CD4-positive, alpha-beta T cell (primary cell): Measurements from ENCODE around the gene CEP131. TPM values are rescaled to one million over a fixed set of nuclear protein-coding genes. Genes with fewer than 3 reads are reported as not detected.

Experiments
- ATAC-seq: fragments of 200-7000 bp; cut with Tn5 transposase; one replicate; pipeline ENCODE4 v1.10.0; 2022; ENCODE audit warnings: mild to moderate bottlenecking; ENCODE audit not compliant: poor library complexity
- CTCF ChIA-PET: fragments of 350-600 bp; sonication (Branson Sonifier 250); formaldehyde crosslinking; loops from one replicate; lab custom pipeline; 2021; ENCODE audit warnings: antibody characterized with exemption, inconsistent platforms; lab: Charles Lee
- POLR2A ChIA-PET: fragments of 350-600 bp; sonication (Branson Sonifier 250); formaldehyde crosslinking; loops from one replicate; lab custom pipeline; 2021; ENCODE audit warnings: antibody characterized with exemption, inconsistent platforms; lab: Charles Lee
- DNase-seq, 14 experiments: peaks; one replicate each; pipeline ENCODE4 v3.0.0-alpha.2; 2013 to 2020; ENCODE audit warnings: mixed read lengths in 2 of 14
- H3K27ac ChIP-seq, 2 donors: one replicate each; pipeline versions ENCODE4 v1.5.1 to v1.7.0; 2013; ENCODE audit warnings: low read length in 2 of 2, low read depth in 1 of 2, mild to moderate bottlenecking in 1 of 2
- H3K27me3 ChIP-seq, 2 experiments: 1 replicate in 1 of 2; 2 replicates in 1 of 2; pipeline versions ENCODE4 v1.6.1 to v1.7.0; 2013; ENCODE audit warnings: low read length in 2 of 2, control low read depth in 1 of 2, mild to moderate bottlenecking in 1 of 2, moderate library complexity in 1 of 2; ENCODE audit not compliant: insufficient read depth in 2 of 2, control insufficient read depth in 1 of 2
- H3K36me3 ChIP-seq: one replicate; pipeline ENCODE4 v1.6.1; 2013; ENCODE audit warnings: low read length, control low read depth; ENCODE audit not compliant: insufficient read depth
- H3K4me1 ChIP-seq: one replicate; pipeline ENCODE4 v1.6.1; 2013; ENCODE audit warnings: low read length, control low read depth; ENCODE audit not compliant: insufficient read depth
- H3K4me3 ChIP-seq: one replicate; pipeline ENCODE4 v1.5.1; 2013; ENCODE audit warnings: mild to moderate bottlenecking, low read length, moderate library complexity
- H3K9me3 ChIP-seq, 2 experiments: 1 replicate in 1 of 2; 2 replicates in 1 of 2; pipeline versions ENCODE4 v1.6.1 to v1.7.0; 2013; ENCODE audit warnings: low read length in 2 of 2, mild to moderate bottlenecking in 2 of 2, control low read depth in 1 of 2, moderate library complexity in 1 of 2; ENCODE audit not compliant: control insufficient read depth in 1 of 2, insufficient read depth in 1 of 2
- H3K27ac Mint-ChIP-seq: one replicate; pipeline ENCODE4 v1.8.0; 2020; ENCODE audit warnings: mixed read lengths
- H3K27me3 Mint-ChIP-seq: one replicate; pipeline ENCODE4 v1.8.0; 2021; ENCODE audit warnings: mixed read lengths
- H3K36me3 Mint-ChIP-seq: one replicate; pipeline ENCODE4 v1.8.0; 2021; ENCODE audit warnings: low read depth, mixed read lengths
- H3K4me1 Mint-ChIP-seq: one replicate; pipeline ENCODE4 v1.8.0; 2021; ENCODE audit warnings: low read depth, mixed read lengths
- H3K4me3 Mint-ChIP-seq: one replicate; pipeline ENCODE4 v1.8.0; 2020; ENCODE audit warnings: mild to moderate bottlenecking, mixed read lengths
- H3K9me3 Mint-ChIP-seq: one replicate; pipeline ENCODE4 v1.8.0; 2020; ENCODE audit warnings: mixed read lengths
- CTCF ChIP-seq: fragments of 200-600 bp; IDR thresholded peaks from one replicate; pipeline ENCODE4 v1.8.0; 2022; ENCODE audit warnings: antibody characterized with exemption, mild to moderate bottlenecking
- intact Hi-C, 2 experiments: fragments of 100-400 bp; cut with DNase I in 1 of 2; cut with micrococcal nuclease in 1 of 2; formaldehyde crosslinking; loops; one replicate each; pipeline versions ENCODE4 v1.15.1 to v1.9.0; 2023 to 2025; cut with DNase I, micrococcal nuclease
- total RNA-seq, 174 experiments: library from RNA in 2 of 174; stranded (reverse) in 2 of 174; gene quantifications; one replicate each; pipeline ENCODE4 v1.2.3 and lab custom pipeline; 2021 to 2026

Gene CEP131
- total RNA-seq, 2 experiments from 2014 or later, result 11.2 to 12.3 TPM

DNA sequence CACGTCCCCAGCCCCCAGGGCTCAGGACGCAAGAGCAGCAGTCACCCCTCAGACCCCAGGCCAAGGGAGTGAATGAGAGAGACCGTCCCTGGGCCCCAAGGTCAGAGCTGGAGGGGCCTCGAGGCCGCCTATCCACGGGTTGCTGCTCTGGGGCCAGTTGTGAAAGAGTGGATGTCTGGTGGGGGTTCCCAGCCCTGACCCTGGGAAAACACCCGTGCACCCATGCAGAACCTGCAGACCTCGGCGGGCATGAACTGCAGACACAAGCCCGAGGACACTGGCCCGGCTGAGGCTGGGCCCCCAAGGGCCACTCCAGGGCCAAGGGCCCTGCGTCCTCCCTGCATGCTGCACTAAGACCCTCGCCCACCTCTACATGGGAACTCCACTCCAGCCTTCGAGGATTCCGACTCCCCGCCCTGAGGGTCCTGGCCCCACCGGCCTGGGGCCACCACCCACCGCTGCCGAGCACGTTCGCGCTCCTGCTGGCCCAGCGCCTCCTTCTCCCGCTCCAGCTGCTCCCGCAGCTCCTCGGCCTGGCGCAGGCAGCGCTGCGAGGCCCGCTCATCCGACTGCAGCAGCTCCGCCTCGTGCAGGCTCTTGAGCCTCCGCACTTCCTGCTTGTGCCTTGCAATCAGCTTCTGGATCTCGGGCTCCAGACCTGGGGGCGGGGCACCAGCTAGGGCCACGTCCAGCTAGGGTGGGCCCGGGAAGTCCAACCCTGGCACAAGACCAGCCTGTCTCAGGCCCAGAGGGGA, 29.1 kb downstream of the CEP131 start:
- Mint-ChIP-seq H3K9me3 (no peaks in the 10 kb centered on the region), H3K36me3 (peaks cover 4% of the 10 kb centered on the region), H3K4me3 (no peak overlapping the region), H3K4me1 (no peaks in the 10 kb centered on the region), H3K27me3 (no peaks in the 10 kb centered on the region), H3K27ac (no peak overlapping the region)
- DNase-seq (no peak), ATAC-seq (no peak)
- no peak for TF ChIP-seq CTCF
- Histone ChIP-seq H3K4me3 (no peak overlapping the region), H3K4me1 (no peaks in the 10 kb centered on the region), H3K27me3 (no peaks in the 10 kb centered on the region), H3K27ac (no peak overlapping the region), H3K36me3 (no peaks in the 10 kb centered on the region), H3K9me3 (no peaks in the 10 kb centered on the region)
- POLR2A ChIA-PET, result no interaction called here
- CTCF ChIA-PET, result no interaction called here
- intact Hi-C loops, result no loop called here

DNA sequence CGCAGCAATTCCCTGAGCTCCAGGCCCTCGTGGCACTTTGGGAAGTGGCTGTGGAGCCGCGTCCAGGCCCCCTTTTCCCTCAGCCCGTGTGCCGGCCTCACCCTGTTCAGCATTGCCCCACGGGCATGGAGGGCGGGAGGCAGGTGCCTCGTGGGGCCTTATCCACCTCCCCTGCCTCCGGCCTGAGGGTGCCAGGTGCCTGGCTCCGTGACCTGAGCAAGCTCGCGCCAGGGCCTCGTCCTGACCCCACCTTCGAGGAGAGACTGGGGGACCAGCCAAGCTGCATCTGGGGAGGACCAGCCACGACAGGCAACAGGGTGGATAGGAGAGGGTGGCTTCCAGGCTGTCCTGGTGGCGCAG, 29.7 kb downstream of the CEP131 start:
- H3K9me3 ChIP-seq, result no peaks in the 10 kb centered on the region
- Mint-ChIP-seq H3K9me3 (no peaks in the 10 kb centered on the region), H3K4me3 (no peak overlapping the region), H3K27ac (no peak overlapping the region), H3K4me1 (no peaks in the 10 kb centered on the region), H3K27me3 (no peaks in the 10 kb centered on the region), H3K36me3 (peaks cover 4% of the 10 kb centered on the region)
- H3K4me1 ChIP-seq, result no peaks in the 10 kb centered on the region
- TF ChIP-seq CTCF, result no peak
- DNase-seq (no peak), ATAC-seq (no peak)
- H3K27me3 ChIP-seq, result no peaks in the 10 kb centered on the region
- POLR2A ChIA-PET, result no interaction called here
- CTCF ChIA-PET, result no interaction called here
- H3K4me3 ChIP-seq, result no peak overlapping the region
- intact Hi-C loops, result no loop called here
- H3K36me3 ChIP-seq, result no peaks in the 10 kb centered on the region
- H3K27ac ChIP-seq, result no peak overlapping the region

GRCh38 chr17:81192386-81193050, 30.2 kb downstream of the CEP131 start:
- no peaks in the 10 kb centered on the region for H3K9me3 ChIP-seq
- TF ChIP-seq CTCF, result no peak
- no peak overlapping the region for H3K27ac ChIP-seq
- H3K4me1 Mint-ChIP-seq, result no peaks in the 10 kb centered on the region
- no peaks in the 10 kb centered on the region for H3K27me3 ChIP-seq
- H3K4me1 ChIP-seq, result no peaks in the 10 kb centered on the region
- H3K4me3 ChIP-seq, result no peak overlapping the region
- H3K36me3 Mint-ChIP-seq, result peaks cover 4% of the 10 kb centered on the region
- no peaks in the 10 kb centered on the region for H3K36me3 ChIP-seq
- H3K9me3 Mint-ChIP-seq, result no peaks in the 10 kb centered on the region
- ChIA-PET CTCF (no interaction called here), POLR2A (no interaction called here)
- DNase-seq (no peak), ATAC-seq (no peak)
- H3K4me3 Mint-ChIP-seq, result no peak overlapping the region
- intact Hi-C loops, result no loop called here
- H3K27ac Mint-ChIP-seq, result no peak overlapping the region
- H3K27me3 Mint-ChIP-seq, result no peaks in the 10 kb centered on the region
